HUDEP-2 (cell line): ENCODE measurements around the gene CENPP.
"Not testable (repeated sequence)": the region's sequence is repeated elsewhere in the genome, so short reads cannot be mapped to it uniquely, and the experiment has no call there.

Experiments
- DNase-seq, 76 experiments: peaks; one replicate each; lab custom pipeline; 2025; ENCODE audit not compliant: unreplicated experiment in 76 of 76; lab: John Stamatoyannopoulos, UW

Gene CENPP

GRCh38 chr9:92377876-92378275 is 52.1 kb downstream of the CENPP start:
- DNase-seq, result peak in 3 of 76 experiments; percentile 4 to 24 (median 15)

DNA sequence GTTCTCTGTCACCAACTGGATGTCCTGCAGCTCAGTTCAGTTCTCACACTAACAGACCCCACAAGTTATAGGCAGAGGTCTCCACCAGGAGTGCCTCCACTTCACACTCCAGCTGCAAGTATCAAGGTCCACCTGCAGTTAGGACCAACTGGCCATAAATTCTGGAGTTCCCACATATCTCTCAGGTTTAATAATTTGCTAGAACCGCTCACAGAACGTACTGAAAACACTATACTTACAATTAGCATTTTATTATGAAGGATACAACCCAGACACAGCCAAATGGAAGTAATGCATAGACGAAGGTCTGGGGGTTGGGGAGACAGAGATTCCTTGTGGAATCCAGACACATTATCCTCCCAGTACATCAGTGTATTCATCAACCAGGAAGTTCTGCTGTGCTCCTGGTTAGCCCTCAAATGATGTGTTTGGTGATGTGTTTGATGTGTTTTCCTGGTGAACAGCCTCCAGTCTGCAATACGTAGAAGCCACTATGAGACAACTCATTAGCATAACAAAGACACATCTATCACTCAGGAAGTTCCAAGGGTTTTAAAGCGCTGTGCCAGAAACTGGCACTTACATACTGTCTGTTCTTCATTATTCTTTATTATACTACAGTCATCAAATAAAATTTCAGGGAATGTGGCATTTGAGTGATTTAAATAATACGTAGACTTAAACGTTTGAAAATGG is 53.3 kb downstream of the CENPP start:
- no peak for DNase-seq

- DNase-seq, result no peak
These were observed 54.9 kb downstream of the CENPP start for GRCh38 chr9:92380603-92381002.

DNA sequence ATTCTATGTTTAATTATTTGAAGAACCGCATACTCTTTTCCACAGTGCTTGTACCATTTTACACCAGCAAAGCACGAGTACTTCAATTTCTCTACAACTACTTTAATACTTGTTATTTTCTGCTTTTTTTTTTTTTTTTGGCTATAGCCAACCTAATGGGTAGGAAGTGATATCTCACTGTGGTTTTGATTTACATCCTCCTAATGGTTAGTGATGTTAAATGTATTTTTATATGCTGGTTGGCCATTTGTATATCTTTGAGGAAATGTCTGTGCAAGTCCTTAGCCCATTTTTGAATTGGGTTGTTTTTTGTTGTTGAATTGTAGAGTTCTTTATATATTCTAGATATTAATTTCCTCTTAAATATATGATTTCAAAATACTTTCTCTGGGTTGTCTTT is 56.0 kb downstream of the CENPP start:
- DNase-seq, result no peak

DNA sequence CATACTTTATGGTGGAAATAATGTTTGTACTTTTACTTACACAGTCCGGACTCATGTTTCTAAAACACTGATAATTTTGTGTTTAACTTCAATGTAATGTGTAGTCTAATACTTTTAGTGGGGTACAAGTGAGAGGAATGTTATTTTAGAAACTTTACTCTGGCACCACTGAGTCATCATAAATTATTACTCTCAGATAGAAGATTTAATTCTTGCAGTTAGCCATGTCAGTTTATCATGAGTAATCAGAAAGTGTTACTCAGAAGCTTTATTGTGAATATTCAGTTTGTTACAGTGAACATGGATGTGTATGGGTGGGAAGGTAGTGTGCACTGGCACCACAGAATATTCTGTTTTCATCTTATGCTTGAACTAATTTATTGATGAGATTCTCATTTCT is 58.6 kb downstream of the CENPP start:
- no peak for DNase-seq

- no peak for DNase-seq
These were observed 59.2 kb downstream of the CENPP start for GRCh38 chr9:92385001-92385400.

GRCh38 chr9:92385477-92385876 is 59.7 kb downstream of the CENPP start:
- no peak for DNase-seq

- no peak for DNase-seq
These were observed 60.2 kb downstream of the CENPP start for GRCh38 chr9:92385953-92386352.

DNA sequence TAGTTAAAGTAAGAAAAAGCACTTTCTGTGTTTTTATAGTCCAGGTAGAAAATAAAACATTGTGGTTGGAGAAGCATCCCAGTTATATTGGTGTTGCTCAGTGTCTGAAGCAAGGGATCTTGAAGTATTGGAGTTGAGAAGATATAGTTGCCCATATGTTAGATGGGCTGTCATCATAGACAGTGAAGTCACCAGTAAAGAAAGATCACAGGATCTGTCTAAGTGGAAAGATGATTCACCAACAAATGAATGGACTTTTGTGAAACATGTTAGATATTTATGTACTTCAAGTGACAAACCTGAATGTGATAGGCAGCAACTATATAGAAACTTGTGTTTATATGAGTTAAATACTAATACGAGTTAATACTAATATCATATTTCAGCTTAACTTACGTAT is 66.9 kb downstream of the CENPP start:
- DNase-seq, result no peak

DNA sequence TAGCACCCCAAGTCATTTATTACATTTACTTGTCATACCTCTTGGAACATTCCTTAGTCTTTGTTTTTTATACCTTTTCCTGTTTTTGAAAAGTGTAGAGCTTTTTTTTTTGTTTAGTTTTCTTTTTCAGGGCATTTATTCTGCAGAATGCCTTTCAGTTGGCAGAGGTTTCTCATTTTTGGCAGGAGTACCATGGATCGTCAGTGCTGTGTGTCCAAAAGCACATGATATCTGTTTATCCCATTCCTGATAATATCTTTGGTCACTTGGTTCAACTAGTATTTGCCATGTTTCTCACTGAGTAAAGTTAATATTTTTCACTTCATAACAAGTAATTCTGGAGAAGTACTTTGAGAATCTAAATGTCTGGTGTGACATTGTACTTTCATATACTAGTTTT is 67.9 kb downstream of the CENPP start:
- DNase-seq, result no peak

- DNase-seq, result no peak
These were observed 69.9 kb downstream of the CENPP start for GRCh38 chr9:92395617-92396016.

DNA sequence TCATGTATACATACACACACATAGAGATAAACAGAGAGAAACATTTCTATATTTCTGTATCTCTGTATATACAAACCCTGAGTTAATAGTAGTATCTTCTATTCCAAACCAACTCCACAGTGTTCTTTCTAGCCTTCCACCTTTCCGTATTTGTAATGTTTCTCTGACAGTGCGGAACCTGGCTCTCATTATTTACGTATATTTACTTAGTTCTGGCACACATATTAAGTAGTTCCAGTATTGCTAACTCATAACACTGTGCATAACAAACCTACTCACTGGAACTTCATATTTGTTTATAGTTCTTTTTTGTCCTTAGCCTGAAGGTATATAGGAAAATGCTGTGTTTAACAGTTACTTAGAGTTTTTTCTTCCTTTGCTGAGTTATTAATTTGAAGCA is 72.1 kb downstream of the CENPP start:
- DNase-seq, result no peak

DNA sequence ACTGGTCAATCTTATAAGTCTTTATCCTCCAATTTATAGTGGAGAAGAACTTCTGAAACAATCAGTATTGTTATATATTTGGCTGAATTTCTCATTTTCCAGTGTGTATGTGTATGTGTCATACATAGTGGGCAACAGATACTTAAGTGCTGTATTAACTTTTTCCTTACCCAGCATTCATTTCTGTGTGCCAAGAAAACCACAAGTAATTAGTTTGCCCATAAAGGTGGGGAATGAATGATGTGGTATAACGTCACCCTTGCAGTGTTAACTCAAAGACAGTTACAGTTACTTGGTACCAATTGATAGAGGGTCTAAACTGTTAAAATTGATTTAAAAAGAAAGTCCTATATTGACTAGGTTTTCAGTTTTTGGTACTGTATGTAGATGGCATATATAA is 76.6 kb downstream of the CENPP start:
- DNase-seq, result no peak

DNA sequence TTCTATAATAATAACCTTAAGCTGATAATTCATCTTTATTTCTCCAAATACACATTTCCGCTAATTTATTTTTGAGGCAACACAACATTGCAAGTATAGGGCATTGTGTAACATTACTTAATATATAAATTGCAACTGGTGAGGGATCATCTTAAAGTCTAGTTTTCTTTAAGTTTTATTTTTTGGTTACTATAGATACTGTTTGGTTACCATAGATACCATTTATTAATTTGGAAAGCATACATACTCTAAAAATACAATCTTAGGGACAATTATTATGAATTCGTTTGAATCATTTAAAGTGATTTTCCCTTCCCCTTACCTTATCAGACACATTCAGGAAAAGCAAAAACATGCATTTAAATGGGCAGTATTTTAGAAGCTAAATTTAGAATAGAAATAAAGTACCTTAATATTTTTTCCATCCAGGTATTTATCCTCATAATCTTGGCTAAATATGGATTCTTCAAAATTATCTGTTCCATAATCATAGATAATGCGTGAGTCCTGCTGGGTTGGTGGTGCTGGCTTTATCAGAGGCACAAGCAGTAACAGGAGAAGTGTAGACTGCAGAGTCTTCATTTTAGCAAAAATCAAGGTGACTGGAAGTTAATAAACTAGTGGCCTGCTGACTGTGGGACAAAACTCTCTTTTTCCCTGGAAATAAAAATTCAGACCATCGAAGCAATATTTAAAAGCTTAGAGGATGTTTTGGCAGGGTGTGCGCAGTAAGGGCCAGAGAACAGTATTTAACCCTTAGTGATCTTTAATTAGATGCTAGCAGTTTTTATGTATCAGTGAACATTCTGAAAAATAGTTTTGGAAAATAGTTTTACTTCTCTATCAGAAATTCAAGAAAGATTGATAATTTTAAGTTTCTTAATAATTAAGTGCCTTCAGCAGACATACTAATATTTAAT is 77.3 kb downstream of the CENPP start:
- no peak for DNase-seq

- no peak for DNase-seq
These were observed 78.5 kb downstream of the CENPP start, which contains the start of gene OGN for GRCh38 chr9:92404042-92404836. OGN (minus strand) TSS chr9:92404578; CDS start chr9:92403407, 1,171 bp downstream.

GRCh38 chr9:92405818-92406217 is 80.1 kb downstream of the CENPP start:
- no peak for DNase-seq

DNA sequence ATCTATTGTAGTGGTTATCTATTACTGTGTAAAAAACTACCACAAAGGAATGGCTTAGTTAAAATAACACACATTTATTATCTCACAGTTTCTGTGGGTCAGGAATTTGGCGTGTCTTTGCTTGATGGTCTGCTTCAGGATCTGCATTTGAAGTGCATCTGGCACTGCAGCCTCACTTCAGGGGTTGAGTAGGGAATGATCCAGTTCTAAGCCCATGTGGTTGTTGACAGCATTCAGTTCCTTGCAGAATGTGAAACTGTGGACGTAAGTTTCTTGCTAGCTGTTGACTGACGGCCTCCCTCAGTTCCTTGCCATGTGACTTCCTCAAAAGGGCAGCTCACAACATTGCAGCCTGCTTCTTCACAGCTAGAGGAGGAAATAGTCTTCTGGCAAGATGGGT is 80.7 kb downstream of the CENPP start:
- no peak for DNase-seq

- DNase-seq, result no peak
These were observed 82.1 kb downstream of the CENPP start for GRCh38 chr9:92407818-92408217.

GRCh38 chr9:92408747-92409478 is 83.2 kb downstream of the CENPP start:
- no peak for DNase-seq

GRCh38 chr9:92411157-92411556 is 85.4 kb downstream of the CENPP start:
- not testable (repeated sequence) for DNase-seq
